ENCODE measurements around the gene OLA1.

GRCh38 chr2:174247474-174248186, 702 bp downstream of the OLA1 start:
- TF ChIP-seq EZH2 (IDR thresholded peaks at IDR 0.05; ENCODE audit: low read length, unreplicated experiment) (no peak), EZH2phosphoT487 (IDR thresholded peaks at IDR 0.05; ENCODE audit: borderline replicate concordance, low read length) (no peak), CTCF (conservative IDR thresholded peaks at IDR 0.05; ENCODE audit: low read depth, low read length) (no peak)

Data from PC-3 (cell line).